Uterus (tissue), 2 donors: ENCODE data around the gene HARS1.

Source experiments
- CTCF ChIP-seq, 4 experiments: fragments of 200-600 bp in 2 of 4; fragments of 450-650 bp in 2 of 4; sonication (generic) in 2 of 4; IDR thresholded peaks; one replicate each; pipeline ENCODE4 v1.5.1; 2016 to 2019; ENCODE audit warnings: antibody characterized with exemption in 4 of 4, mild to moderate bottlenecking in 2 of 4, moderate library complexity in 1 of 4
- POLR2A ChIP-seq, 2 donors: fragments of 450-650 bp; IDR thresholded peaks; one replicate each; pipeline ENCODE4 v1.6.1; 2016; ENCODE audit warnings: antibody characterized with exemption in 2 of 2, mild to moderate bottlenecking in 1 of 2, moderate library complexity in 1 of 2

- TF ChIP-seq POLR2A (IDR thresholded peaks at IDR 0.05) (no peak), CTCF (IDR thresholded peaks at IDR 0.05) (no peak)
Measured at GRCh38 chr5:140658870-140659269, 32.3 kb downstream of the HARS1 start.
